Measurements from ENCODE around the gene ITGAL.

- TF ChIP-seq CTCF (IDR thresholded peaks at IDR 0.05) (no peak), POLR2A (IDR thresholded peaks at IDR 0.05) (no peak)
Observed at GRCh38 chr16:30551781-30552180, 79.2 kb downstream of the ITGAL start.
